SHP77 (cell line): ENCODE measurements around the gene CLASP1.
"Not testable (repeated sequence)": the region's sequence is repeated elsewhere in the genome, so short reads cannot be mapped to it uniquely, and the experiment has no call there.

ENCODE experiments used
- DNase-seq, 2 experiments: peaks; one replicate each; lab custom pipeline; 2025; lab: John Stamatoyannopoulos, UW

The CLASP1 gene

DNA sequence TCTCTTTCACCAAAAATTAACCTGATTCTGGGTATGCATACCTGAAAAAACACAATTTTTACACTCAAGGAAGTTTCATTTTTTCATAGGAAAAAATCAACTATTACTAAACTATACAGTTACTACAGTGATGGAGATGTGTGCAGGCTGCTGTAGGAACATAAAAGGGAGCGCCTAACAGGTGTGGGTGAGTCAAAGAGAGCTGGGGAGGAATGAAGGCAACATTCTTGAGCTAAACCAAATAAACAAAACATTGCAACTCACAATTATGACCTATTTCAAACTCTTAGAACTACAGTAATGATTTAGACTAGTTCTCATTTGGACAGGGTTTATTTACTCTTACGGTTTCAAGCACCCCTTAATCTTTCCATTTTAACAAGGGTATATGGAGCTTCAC, 13.4 kb upstream of the CLASP1 start:
- DNase-seq: no peak

DNA sequence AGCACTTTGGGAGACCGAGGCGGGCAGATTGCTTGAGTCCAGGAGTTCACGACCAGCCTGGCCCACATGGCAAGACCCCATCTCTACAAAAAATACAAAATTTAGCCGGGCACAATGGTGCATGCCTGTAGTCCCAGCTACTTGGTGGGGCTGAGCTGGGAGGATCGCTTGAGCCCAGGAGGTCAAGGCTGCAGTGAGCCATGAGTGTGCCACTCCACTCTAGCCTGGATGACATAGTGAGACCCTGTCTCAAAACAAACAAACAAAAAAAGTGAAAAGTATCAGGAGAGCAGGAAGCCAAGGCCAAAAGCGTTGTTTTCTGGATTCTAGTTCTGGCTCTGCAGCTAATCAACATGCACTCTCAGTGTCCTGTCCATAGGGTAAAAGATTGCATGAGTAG, 10.7 kb upstream of the CLASP1 start:
- DNase-seq: no peak

GRCh38 chr2:121658393-121658792, 9.1 kb upstream of the CLASP1 start:
- DNase-seq: not testable (repeated sequence)

DNA sequence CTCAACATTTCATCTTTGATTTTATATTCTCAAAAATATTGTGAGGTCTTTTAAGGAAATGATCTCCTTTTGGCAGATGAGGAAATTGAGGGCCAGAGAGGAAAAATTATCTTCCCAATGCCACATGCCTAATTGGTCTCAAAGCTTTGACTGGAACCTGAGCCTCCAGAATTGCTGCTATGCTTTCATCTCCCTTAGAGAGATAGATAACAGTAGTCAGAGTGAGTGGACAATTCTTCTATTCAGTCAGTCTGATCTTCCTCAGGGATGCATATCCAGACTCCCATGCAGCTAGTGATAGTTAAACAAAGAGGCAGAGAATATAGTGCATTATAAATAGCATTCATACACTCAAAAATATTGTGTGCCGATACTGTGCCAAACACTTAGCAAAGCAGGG, 3.8 kb upstream of the CLASP1 start:
- DNase-seq: no peak

DNA sequence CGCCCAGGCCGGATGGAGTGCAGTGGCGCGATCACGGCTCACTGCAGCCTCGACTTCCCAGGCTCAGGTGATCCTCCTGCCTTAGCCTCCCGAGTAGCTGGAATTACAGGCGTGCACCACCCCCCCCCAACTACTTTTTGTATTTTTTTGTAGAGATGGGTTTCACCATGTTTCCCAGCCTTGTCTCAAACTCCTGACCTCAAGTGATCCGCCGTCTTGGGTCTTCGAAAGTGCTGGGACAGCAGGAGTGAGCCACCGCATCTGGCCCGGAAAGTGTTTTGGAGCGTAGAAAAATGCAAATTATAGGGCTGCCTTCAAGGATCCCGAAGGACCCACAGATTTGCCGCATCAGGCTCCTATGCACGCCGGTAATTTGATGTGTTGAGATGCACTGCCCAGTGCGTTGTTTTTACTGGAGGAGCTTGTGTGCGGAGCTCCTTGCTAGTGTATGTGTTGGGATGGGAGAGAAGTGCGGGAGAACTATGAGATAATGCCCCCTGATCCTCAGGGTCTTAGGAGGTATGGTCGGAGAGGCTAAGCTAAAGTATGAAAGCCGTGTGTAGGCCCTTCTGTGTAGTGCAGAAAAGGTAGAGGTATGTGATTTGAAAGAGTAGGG, 1.2 kb upstream of the CLASP1 start:
- peak in 1 of 2 experiments; percentile 35 for DNase-seq

DNA sequence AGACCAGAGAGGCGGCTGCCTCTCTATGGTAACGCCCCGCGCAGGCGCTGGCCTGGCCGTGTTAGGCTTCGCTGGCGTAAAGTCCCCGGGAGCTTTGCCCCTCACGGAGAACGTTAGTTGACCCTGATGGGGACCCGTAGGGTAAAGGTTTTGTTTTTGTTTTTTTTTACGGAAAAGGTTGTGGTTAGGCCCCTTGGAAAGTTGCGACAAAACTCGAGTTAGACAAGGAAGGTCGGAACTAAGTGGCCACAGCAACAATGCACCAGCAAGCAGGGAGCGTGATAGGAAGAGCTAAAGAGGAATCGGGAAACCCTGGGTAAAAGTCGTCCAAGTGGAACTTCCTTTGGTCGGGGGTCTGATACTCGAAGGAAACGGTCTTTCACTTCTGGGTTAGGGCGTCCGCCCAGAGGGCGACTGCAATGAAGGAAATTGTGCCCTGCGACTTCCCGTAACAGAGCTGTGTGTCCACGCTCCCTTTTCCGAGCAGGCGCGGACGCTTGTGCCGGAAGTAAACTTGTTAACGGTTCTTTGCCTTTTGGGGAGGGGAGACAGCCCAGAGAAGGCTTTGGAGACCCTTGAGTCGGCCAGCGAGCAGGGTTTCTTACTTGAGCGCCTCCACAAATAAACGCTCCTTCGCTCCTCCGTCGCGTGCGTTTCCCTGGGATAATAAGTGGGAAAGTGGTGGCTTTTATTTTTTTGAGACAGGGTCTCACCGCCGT, 493 bp upstream of the CLASP1 start:
- DNase-seq: peak; percentile 94 to 96

DNA sequence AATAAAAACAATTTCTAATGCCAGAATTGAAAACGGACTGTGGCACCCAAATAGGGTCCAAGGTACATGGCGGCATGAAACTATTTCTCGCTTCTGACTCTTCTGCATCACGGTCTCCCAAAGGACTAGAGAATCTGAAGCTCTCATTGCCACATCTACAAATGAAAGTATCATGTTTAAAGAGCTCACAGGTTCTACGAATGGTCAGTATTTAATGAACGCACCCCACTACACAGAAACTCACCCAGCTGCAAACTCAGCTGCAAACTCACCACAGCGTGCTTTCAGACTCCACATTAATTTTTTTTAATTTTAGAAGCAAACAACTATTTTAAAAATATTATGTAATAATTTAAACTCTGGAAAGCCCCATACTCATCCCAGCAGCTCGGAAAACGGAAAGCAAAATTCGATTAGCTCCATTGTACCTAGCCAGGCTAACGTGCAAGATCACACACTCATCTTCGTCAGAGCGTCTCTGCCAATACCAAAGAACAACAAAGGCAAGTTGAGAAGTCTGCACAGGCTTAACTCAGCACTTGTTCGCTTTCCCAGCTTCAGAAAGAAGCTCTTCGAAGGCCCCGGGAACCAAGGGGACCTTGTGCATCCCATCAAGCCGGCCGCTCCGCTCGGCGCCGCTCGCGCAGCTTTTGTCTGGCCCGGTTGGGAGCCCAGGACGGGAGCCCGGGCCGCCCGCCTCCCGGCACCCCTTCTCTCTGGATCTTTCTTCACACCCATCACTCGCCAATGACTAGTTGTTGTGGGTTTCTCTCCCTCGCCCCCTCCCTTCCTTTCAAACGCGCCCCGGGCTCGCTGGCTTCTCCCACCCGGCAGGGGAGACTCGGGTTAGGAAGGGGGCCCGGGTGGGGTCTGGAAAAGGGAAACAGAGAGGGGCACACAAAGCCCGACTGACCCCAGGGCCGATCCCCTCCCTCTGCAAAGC, 785 bp downstream of the CLASP1 start:
- peak; percentile 27 to 29 for DNase-seq

GRCh38 chr2:121647396-121647795, 1.9 kb downstream of the CLASP1 start:
- no peak for DNase-seq

- DNase-seq: no peak
Observed at GRCh38 chr2:121644715-121645114, 4.5 kb downstream of the CLASP1 start.

DNA sequence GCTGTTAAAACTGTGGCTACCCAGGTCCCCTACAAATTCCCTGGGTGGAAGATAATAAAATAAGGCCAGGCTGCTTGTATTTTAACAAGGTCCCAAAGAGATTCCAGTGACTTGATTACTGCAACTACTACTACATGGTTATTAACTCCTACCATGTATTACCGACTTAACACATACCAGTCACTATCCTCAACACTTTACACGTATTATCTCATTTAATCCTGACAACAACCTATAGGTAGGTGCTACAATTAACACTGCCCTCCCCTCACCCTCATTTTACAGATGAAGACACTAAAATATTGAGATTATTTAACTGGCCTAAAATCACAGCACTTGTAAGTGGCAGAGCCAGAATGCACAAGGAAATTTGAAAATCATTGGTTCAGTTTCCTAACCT, 5.4 kb downstream of the CLASP1 start:
- DNase-seq: no peak

GRCh38 chr2:121640380-121641316, 8.6 kb downstream of the CLASP1 start:
- no peak for DNase-seq

DNA sequence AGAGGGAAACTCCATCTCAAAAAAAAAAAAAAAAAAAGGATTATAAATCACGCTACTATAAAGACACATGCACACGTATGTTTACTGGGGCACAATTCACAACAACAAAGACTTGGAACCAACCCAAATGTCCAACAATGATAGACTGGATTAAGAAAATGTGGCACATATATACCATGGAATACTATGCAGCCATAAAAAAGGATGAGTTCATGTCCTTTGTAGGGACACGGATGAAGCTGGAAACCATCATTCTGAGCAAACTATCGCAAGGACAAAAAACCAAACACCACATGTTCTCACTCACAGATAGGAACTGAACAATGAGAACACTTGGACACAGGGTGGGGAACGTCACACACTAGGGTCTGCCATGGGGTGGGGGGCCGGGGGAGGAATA, 9.4 kb downstream of the CLASP1 start:
- not testable (repeated sequence) for DNase-seq

DNA sequence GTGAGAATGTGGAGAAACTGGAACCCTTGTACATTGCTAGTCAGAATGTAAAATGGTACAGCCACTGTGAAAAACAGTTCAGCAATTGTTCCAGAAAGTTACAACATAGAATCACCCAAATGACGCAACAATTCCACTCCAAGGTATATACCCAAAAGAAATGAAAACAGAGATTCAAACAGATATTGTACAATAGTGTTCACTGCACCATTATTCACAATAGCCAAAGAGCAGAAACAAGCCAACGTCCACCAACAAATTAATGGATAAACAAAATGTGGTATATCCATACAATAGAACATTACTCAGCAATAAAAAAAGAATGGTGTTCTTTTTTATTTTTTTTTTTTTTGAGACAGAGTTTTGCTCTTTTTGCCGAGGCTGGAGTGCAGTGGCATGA, 10.9 kb downstream of the CLASP1 start:
- no peak for DNase-seq

- no peak for DNase-seq
Observed at GRCh38 chr2:121635371-121635770, 13.9 kb downstream of the CLASP1 start.

GRCh38 chr2:121634354-121635307, 14.6 kb downstream of the CLASP1 start:
- peak; percentile 28 to 29 for DNase-seq

DNA sequence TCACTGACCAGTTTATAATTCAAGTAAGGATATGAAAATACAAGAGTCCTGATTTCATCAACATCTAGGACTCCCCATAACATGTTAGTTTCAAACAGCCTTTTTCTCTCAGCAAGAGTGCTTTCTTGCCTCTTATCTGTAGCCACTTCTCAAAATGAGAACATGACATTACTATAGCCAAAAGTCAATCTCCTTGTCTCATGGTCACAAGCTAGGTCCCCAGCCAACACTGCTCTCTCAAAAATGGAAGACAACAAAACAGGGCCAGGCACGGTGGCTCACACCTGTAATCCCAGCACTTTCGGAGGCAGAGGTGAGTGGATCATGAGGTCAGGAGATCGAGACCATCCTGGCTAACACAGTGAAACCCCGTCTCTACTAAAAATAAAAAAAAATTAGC, 15.8 kb downstream of the CLASP1 start:
- DNase-seq: no peak

DNA sequence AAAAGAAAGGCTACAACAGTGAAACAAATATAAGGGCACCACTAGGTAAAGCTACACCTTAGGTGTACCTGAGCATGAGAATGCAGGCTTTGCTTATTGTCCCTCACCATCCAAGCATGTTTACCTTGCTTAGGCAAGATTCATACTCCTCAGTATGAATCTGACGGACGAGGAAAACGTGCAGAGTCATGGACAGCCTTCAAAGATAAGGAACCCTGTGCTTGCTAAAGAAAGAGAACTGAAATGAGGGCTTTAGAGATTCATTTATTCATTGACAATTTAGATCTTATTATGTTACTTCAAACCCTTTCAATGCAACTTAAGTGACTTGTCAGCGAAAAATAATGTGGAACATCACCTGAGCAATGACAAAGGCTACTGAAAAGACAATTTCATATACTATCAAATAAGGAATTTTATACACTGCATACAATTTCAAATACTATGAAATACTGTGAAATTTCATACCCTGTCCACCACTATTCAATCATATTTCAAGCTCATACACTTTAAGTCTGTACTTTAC, 21.7 kb downstream of the CLASP1 start:
- no peak for DNase-seq

DNA sequence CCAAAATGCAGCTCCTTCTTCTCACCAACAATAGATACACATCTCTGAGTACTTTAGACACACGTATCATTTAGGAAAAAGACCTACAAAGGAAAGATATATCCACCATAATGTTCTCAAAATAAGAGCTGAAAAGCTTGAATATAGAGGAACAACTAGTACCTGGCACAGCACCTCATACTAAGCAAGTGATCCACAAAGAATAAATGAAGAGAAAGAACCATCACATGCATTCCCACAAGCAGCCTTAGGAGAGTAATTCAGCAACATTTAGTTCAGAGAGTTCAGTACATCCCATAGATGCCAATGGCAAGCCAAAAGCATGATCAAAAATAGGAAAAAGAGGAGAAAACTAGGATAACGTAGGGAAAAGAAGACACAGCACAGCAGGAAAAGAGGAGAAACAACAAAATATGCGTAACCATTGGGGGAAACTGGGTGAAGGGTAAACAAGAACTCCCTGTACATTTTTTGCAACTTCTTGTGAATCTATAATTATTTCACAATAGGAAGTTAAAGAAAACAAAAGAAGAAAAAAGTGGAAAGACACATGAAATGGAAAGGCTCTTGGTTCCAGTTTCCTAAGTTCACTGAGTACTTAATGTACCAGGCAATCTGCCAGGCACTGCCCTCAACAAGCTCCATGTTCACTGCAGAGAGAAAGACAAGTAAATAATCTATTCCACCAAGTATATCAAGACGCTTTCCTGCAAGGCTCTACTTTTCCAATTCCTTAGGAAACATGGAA, 22.3 kb downstream of the CLASP1 start:
- DNase-seq: no peak

- no peak for DNase-seq
Observed at GRCh38 chr2:121625953-121626352, 23.3 kb downstream of the CLASP1 start.
